GM18909 (cell line): ENCODE measurements around the gene NEGR1.

Experiments used
- ATAC-seq: cut with Tn5 transposase; IDR thresholded peaks from one replicate; pipeline ENCODE4 v1.9.1; 2021; ENCODE audit warnings: mild to moderate bottlenecking; ENCODE audit not compliant: unreplicated experiment, poor library complexity

NEGR1 gene

GRCh38 chr1:71738256-71738655, 544.1 kb downstream of the NEGR1 start:
- ATAC-seq: no peak

DNA sequence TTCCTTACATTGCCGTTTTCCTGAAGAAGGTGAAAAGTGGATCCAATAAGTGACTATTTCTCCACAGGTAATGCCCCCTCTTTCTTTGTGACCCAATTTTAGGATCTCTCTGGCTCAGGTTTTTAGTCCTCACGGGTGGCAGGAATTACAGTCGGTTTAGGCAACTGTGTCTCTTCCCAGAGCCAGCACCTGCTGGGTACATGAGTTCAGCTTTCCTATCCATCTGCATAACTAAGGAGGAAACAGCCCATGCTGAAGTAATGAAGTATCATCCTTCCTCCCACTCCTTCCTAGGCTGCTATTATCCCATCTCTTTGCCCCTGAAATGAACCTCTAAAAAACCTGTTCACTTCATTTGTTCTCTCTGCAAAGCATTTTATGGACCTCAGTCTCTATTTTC, 544.6 kb downstream of the NEGR1 start:
- ATAC-seq: no peak

DNA sequence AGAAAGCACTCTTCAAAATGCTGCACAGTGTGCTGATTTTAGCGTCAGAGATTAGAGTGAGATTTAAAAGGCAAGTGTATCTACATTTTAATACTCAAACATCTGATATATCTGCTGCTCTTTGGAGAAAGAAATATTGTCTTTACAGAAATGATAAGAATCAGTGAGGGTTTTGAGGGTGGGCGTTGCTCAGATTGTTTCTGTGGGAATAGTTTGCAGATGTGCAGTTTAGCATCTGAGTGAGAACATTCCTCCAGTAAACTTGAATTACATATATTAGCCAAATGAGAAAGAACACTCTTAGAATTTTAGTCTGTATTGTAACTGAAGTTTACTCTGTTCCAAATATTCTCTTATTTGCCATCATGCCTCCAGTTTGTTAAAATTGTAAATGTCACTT, 549.2 kb downstream of the NEGR1 start:
- no peak for ATAC-seq

GRCh38 chr1:71721532-71721931, 560.8 kb downstream of the NEGR1 start:
- ATAC-seq: no peak

GRCh38 chr1:71719330-71719729, 563.0 kb downstream of the NEGR1 start:
- ATAC-seq: no peak

DNA sequence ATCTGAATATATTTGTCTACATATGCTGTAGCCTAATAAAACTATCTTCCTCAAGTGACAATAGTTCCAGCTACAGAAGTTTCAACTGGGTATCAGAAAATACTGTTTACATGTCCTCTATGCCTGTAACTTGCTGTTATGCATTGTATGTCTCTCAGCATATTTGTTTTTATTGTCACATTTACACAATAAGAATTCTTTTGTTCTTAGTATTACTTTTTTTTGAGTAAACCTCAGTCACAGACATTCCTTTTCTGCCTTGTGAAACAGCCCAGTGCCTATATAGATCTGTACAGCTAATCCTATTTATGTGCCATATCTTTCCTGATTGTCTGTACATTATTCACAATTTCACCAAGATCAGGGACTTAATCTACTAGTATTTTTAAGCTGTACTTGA, 565.2 kb downstream of the NEGR1 start:
- no peak for ATAC-seq

DNA sequence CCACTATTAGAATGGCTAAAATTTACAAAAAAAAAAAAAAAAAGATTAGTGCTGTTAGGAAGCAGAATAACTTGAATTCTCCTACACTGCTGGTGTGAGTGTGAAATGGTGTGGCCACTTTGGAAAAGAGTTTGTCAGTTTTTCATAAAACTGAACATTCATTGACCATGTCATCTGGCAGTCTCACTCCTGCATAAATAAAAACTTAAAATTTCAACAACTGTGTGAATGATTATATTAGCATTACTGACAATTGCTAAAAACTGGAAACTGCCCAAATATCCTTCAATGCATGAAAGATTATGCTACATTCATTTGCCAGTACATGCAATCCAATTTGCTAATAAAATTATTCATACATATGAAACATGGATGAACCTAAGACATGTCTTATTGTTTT, 570.9 kb downstream of the NEGR1 start:
- ATAC-seq: no peak

DNA sequence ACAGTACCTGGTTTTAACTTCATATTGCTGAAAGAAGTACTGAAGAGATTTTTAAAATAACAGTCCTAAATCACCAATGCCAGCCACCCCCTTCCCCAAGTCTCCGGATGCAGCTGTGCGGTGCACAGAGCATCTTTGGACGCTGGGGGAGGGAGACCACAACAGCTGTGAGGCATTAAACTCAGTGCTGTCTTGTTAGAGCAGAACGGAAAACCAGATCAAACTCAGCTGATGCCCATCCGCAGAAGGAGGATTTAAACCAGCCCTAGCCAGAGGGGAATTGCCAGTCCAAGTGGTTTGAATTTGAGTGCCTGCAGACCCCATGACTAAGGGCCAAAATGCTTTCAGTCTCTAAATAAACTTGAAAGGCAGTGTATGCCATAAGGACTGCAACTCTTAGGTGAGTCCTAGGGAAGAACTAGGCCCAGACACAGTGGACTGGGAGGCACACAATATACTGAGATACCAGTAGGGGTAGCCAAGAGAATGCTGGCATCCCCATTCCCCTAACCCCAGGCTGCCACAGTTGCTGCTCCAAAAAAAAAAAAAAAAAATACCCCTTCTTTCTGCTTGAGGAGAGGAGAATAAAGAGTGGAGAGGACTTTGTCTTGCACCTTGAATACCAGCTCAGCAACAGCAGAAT, 576.2 kb downstream of the NEGR1 start:
- ATAC-seq: no peak

GRCh38 chr1:71698186-71698585, 584.2 kb downstream of the NEGR1 start:
- no peak for ATAC-seq

- no peak for ATAC-seq
Measured at GRCh38 chr1:71695821-71696220, 586.5 kb downstream of the NEGR1 start.

- no peak for ATAC-seq
Measured at GRCh38 chr1:71695084-71695483, 587.3 kb downstream of the NEGR1 start.

DNA sequence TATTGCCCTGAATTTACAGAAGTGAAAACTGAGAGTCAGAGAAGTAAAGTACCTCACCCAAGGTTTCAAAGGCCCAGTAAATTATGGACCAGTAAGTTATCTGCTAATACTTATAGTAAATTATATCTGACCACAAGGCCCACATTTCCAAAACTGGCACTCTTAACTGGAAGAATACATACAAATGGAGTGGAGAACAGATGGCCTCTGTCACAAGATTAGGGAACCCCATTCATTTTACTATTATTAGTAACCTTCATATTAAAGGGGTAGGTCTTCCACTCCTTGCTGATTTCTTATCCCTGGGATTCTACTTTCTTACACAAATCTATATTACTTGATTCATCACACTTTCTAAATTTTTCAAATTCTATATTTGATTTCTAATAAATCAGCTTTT, 588.8 kb downstream of the NEGR1 start:
- ATAC-seq: no peak

DNA sequence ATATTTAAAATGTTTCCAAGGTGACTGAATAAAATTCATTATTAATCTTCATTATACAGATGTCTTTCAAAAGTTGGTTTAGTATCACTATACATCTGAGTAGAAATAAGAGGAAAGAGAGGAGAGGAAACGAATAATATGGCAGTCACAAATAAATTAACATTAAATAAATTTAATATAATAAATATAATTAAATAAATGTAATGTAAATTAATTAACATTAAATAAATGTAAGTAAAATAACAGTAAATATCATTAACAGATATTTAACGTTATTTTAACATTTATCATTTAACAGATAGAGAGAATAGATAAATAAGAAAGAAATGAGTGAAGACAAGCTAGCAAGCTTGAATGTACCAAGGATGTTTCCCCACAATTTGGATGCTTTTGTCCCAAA, 592.7 kb downstream of the NEGR1 start:
- ATAC-seq: no peak

DNA sequence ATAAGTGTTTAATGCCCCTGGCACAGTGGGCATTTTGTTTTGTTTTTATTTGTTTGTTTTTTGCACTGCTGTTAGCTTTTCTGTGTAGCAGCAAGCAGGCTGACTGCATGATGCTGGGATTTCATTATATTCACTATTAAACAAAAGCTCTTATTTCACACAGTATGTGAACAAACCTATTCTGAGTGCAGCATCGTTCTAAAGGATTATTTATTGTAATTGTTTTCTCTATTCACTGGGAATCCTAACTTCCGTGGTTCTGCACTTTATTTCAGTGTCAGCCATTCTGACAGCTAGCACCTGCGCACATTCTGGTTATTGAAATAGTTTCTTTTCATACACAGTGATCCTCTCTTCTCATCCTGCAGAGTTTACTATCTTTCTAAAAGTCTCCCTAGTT, 595.0 kb downstream of the NEGR1 start:
- ATAC-seq: no peak

DNA sequence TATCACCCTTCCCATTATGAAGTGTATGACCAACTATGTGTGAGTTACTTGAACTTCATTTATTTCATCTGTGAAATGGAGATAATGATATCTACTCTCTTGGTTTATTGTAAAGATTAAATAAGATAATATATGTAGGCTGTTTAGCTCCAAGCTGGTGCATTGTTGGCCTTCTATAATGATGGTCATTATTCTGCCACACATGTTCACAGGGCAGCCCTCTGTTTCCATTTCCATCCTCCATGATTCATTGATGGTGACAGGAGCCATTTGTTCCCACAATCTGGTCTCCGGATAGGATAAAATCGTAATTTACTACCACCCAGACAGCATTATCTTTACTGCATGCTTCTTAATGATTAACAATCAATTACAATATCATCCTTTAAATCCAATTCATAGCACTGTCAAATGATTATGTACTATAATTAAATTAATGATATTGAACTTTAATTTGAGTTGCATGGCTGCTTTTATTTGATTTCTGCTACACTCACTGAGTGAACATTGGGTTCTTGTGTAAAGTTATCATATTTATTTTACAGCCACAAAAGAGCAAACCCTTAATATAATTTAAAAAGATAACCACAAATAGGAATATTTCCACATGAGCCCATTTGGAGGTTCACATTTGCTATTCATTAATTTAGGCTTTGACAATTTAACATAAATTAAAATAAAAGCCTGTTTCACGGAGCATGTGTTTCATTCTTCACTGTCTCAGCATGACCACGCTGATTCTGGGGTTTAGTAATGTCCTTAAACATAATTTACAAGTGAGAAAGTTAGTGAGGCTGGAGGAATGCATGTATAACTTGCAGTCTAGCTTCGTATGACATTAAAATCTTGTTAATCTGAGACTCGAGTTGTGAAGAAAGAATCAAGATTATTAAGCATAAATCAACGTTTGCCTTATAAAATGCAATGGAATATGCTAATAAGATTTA, 605.1 kb downstream of the NEGR1 start:
- no peak for ATAC-seq

GRCh38 chr1:71668065-71668464, 614.3 kb downstream of the NEGR1 start:
- ATAC-seq: no peak

DNA sequence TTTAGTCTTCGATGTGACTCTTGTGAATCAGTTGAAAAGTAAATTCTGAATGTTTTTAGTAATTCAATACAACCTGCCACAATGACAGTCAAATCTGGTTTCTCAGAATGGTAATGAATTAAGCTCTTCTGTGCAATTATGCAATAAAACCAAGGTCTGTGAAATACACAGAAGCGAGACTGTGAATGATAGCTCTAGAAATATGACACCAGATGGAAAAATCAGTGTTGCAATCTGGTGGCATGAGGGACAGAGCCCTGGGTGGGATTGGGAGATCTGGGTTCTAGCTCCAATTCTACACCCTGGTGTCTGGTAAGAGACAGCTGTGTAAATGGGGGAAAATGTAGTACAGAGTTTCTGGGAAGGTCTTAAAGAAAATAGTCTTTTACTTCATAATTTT, 615.1 kb downstream of the NEGR1 start:
- no peak for ATAC-seq

DNA sequence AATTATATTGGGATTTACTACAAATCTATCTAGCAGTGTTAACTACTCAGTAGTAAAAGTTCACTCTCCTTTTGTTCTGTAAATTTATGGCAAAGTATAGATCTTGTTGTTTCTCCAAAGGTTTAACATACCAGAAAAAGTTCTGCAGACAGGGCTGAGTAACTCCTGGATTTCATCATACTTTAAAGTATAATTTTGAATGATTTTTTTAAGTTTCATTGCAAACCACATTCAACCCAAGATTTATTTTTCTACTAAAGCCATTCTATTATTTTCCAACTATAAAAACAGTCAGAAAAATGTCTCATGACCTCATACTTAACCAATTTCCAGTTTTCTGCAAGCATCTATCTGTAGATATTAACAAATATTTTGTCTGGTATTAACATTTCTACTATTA, 615.7 kb downstream of the NEGR1 start:
- no peak for ATAC-seq

DNA sequence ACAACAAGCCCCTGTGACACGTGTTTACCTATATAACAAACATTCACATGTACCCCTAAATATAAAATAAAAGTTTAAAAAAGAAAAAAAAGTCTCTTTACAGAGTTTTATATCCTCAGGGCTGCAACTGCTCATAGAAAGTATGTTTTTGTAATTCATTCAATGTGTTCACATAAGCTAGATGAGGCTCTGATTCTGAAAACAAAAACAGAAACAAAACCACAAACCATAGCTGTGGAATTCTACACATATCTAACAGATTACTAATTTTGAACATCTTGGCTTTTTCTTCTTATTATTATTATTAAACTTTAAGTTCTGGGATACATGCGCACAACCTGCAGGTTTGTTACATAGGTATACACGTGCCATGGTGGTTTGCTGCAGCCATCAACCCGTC, 621.9 kb downstream of the NEGR1 start:
- ATAC-seq: no peak

- ATAC-seq: no peak
Measured at GRCh38 chr1:71657891-71658679, 624.3 kb downstream of the NEGR1 start.

- ATAC-seq: no peak
Measured at GRCh38 chr1:71656902-71657301, 625.4 kb downstream of the NEGR1 start.
